ENCODE data around the gene NFAM1.

Gene NFAM1

DNA sequence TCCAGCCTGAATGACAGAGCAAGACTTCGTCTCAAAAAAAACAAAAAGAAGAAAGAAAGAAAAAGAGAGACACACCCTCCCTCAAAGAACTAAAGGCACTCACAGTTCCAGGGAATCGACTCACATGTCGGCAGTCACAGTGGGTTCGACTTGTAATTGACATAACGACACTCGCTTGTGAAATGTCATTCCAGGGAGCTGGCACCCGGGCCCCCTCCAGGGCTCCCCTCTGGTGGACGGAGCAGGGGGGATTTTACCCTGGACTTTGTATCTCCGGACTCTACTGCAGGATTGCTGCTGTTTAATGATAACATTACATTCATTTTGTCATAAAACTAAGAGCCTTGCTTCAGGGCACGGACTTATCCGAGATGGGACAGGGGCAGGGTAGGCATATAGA, 18.2 kb downstream of the NFAM1 start:
- Histone ChIP-seq H3K9ac (ENCODE audit: insufficient read length) (no peak overlapping the region), H3K9me3 (ENCODE audit: low read depth, low read length) (no peaks in the 10 kb centered on the region), H3K27ac (no peak overlapping the region), H3K36me3 (ENCODE audit: insufficient read depth, low read length) (no peaks in the 10 kb centered on the region), H3K4me3 (no peak overlapping the region)
- TF ChIP-seq FOXP2 (optimal IDR thresholded peaks at IDR 0.05; ENCODE audit: control extremely low read depth, extremely low read length, insufficient read depth) (no peak), EZH2 (IDR thresholded peaks at IDR 0.05) (no peak), POLR2AphosphoS5 (IDR thresholded peaks at IDR 0.05; ENCODE audit: borderline replicate concordance, low read depth, low read length) (no peak)
- no peak for DNase-seq (ENCODE audit: low read depth, low spot score)

DNA sequence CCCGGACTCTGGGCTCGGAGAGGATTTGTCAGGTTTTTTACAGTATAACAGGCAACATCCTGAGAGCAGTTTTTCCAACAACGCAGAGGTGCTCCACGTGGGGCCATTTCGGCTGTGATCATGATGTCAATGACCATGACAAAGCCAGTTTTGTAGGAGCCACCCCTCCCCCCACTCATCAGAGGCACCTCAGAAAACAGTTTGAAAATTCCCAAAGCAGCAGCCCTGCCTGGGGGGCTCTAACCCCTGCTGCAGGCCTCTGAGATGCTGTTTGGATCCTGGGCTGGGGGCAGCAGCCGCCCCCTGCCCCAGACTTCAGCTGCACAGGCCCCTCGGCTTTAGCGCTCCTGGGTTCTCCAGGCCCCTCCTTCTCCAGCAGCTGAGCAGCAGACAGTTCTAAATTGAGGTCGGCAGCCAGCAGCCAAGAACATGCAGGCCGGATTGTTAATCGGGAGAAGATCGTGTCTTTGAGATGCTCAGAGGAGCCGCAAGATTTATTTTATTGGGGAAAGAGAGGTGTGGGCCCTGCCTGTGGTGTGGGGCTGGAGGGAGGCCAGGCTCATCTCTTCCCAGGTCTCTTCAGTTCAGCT, 19.4 kb downstream of the NFAM1 start:
- H3K36me3 ChIP-seq (ENCODE audit: insufficient read depth, low read length) = no peaks in the 10 kb centered on the region
- no peaks in the 10 kb centered on the region for H3K9me3 ChIP-seq (ENCODE audit: low read depth, low read length)
- no peak for DNase-seq (ENCODE audit: low read depth, low spot score)
- TF ChIP-seq POLR2AphosphoS5 (IDR thresholded peaks at IDR 0.05; ENCODE audit: borderline replicate concordance, low read depth, low read length) = no peak
- no peak for TF ChIP-seq FOXP2 (optimal IDR thresholded peaks at IDR 0.05; ENCODE audit: control extremely low read depth, extremely low read length, insufficient read depth)
- no peak for TF ChIP-seq EZH2 (IDR thresholded peaks at IDR 0.05)
- no peak overlapping the region for H3K27ac ChIP-seq
- no peak overlapping the region for H3K9ac ChIP-seq (ENCODE audit: insufficient read length)
- H3K4me3 ChIP-seq = no peak overlapping the region

DNA sequence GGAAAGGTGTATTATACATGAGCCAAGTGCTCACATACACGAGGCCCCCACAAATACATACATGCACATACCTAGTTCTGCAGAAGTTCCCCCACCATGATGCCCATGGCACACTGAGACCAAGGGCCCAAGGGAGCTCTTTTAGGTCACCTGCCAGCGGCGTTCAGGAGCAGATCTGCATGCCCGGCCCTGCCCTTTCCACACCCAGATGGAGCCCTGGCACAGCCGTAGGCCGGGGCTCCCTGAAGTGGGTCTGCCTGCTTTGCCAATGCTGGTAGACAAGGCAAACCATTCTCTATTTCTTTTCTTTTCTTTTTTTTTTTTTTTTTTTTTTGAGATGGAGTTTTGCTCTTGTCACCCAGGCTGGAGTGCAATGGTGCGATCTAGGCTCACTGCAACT, 21.5 kb downstream of the NFAM1 start:
- no peak for DNase-seq (ENCODE audit: low read depth, low spot score)
- Histone ChIP-seq H3K9ac (ENCODE audit: insufficient read length) (no peak overlapping the region), H3K9me3 (ENCODE audit: low read depth, low read length) (no peaks in the 10 kb centered on the region), H3K4me3 (no peak overlapping the region), H3K27ac (no peak overlapping the region), H3K36me3 (ENCODE audit: insufficient read depth, low read length) (no peaks in the 10 kb centered on the region)
- no peak for TF ChIP-seq FOXP2 (optimal IDR thresholded peaks at IDR 0.05; ENCODE audit: control extremely low read depth, extremely low read length, insufficient read depth)
- no peak for TF ChIP-seq EZH2 (IDR thresholded peaks at IDR 0.05)
- no peak for TF ChIP-seq POLR2AphosphoS5 (IDR thresholded peaks at IDR 0.05; ENCODE audit: borderline replicate concordance, low read depth, low read length)

DNA sequence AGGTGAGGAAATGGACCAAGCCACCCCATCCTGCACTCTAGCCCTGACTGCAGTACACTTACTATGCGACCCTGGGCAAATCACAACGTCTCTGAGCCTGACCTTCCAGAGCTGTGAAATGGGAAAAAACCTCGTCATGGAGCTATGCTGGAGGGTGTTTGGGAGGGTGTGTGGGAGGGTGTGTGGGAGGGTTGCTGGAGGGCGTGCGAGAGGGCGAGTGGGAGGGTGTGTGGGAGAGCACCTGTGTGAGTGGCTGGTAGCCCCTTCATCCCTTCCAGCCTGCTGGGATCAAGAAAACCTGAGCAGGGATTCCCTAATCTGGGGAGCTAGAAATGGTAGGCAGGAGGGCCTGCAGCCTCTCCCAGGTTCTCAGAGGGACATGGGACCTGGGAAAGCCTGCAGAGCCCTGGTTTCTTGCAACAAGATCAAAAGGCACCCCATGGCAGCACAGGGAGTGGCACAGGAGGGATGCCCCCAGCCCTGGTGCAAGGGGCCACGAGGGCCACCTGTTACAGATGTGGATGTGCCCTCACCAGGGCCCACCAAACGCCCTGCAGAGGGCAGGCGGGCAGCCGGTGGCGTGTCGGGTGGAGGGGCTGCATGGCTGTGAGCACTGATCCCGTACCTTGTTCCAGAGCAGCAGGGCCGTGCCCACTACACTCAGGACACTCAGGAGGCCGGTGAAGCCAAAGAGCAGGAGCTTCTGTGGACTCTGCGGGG, 23.2 kb downstream of the NFAM1 start:
- TF ChIP-seq FOXP2 (optimal IDR thresholded peaks at IDR 0.05; ENCODE audit: control extremely low read depth, extremely low read length, insufficient read depth) (no peak), EZH2 (IDR thresholded peaks at IDR 0.05) (no peak), POLR2AphosphoS5 (IDR thresholded peaks at IDR 0.05; ENCODE audit: borderline replicate concordance, low read depth, low read length) (no peak)

DNA sequence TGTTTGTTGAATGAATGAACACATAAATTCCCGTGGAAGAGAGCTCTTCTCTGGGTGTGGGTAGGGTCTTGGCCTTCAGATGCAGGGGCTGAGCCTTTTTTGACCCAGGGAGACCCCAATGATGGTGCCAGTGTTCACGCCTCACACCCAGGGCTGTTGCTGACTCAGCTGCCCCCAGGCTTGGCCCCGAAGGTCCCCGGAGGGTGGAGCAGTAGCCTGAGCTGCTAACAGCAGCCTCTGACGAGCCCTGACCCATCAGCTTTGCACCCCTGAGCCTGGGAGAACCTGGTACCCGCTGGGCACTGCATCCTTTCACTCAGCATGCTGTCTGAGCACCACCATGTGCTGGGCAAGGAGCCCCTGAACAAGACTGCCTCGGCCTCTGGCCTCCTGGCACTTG, 23.9 kb downstream of the NFAM1 start:
- H3K9ac ChIP-seq (ENCODE audit: insufficient read length) = no peak overlapping the region
- H3K27ac ChIP-seq = no peak overlapping the region
- no peak for TF ChIP-seq EZH2 (IDR thresholded peaks at IDR 0.05)
- no peak for TF ChIP-seq POLR2AphosphoS5 (IDR thresholded peaks at IDR 0.05; ENCODE audit: borderline replicate concordance, low read depth, low read length)
- TF ChIP-seq FOXP2 (optimal IDR thresholded peaks at IDR 0.05; ENCODE audit: control extremely low read depth, extremely low read length, insufficient read depth) = no peak
- H3K36me3 ChIP-seq (ENCODE audit: insufficient read depth, low read length) = no peaks in the 10 kb centered on the region
- no peaks in the 10 kb centered on the region for H3K9me3 ChIP-seq (ENCODE audit: low read depth, low read length)
- no peak for DNase-seq (ENCODE audit: low read depth, low spot score)
- no peak overlapping the region for H3K4me3 ChIP-seq

More for the DNA sequence above, 23.2 kb downstream of the NFAM1 start:
- Histone ChIP-seq H3K4me3 (no peak overlapping the region), H3K27ac (no peak overlapping the region), H3K9ac (ENCODE audit: insufficient read length) (no peak overlapping the region), H3K36me3 (ENCODE audit: insufficient read depth, low read length) (no peaks in the 10 kb centered on the region), H3K9me3 (ENCODE audit: low read depth, low read length) (no peaks in the 10 kb centered on the region)
- no peak for DNase-seq (ENCODE audit: low read depth, low spot score)

DNA sequence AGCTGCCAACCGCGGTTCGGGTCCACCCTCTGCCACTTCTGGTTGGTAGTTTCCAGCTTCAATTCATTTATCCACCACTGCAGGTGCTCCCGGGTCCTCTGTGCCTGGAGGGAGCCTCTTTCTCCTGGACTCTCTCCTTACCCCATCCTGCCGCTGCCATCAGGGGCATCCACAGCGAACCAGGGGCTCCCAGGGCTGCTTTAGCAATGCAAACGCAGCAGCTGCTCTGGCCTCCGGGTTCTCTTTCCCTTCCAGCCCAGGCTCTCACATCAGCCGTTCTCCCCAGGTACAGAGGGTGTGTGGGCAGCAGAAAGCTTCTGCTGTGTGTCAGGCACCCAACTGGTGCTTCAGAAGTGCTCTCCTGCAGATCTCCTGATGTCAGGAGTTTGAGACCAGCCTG, 27.9 kb downstream of the NFAM1 start:
- Histone ChIP-seq H3K4me3 (no peak overlapping the region), H3K36me3 (ENCODE audit: insufficient read depth, low read length) (no peaks in the 10 kb centered on the region), H3K9ac (ENCODE audit: insufficient read length) (no peak overlapping the region), H3K27ac (no peak overlapping the region), H3K9me3 (ENCODE audit: low read depth, low read length) (no peaks in the 10 kb centered on the region)
- TF ChIP-seq EZH2 (IDR thresholded peaks at IDR 0.05) = no peak
- TF ChIP-seq POLR2AphosphoS5 (IDR thresholded peaks at IDR 0.05; ENCODE audit: borderline replicate concordance, low read depth, low read length) = no peak
- no peak for DNase-seq (ENCODE audit: low read depth, low spot score)

DNA sequence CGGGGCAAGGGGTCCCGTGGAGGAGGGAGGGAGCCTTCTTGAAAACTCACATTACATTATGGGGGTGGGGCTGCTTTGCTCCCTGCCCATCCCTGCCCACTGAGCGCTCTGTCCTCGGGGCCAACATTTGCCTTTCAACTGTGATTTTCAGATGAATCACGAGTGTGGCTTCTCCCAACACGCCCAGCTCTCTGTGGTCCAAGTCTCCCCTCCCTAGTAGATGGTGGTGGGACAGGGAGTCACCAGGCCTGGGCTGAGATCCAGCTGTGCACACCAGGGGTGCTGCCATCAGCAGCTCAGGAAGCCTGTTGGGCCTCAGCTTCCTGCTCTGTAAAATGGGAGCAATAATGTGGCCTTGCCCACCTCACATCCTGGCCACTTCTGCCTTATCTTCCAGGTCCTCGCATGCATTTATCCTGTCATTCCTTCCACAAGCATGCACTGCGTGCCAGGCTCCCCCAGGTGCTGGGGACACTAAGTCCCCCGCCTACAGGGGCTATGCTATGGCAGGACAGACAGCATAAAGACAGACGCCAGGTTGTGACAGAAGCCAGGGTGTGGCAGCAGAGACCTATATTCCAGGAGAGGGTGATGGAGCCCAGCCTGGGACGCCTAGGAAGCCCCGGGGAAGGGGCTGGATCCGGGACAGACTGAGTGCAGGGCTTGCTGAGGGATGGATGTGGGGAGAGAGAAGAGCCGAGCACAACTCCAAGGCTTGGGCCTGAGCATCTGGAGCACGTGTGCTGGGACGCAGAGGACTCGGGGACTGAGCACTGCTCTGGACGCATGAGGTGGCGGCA, 30.5 kb downstream of the NFAM1 start:
- no peaks in the 10 kb centered on the region for H3K9me3 ChIP-seq (ENCODE audit: low read depth, low read length)
- TF ChIP-seq FOXP2 (optimal IDR thresholded peaks at IDR 0.05; ENCODE audit: control extremely low read depth, extremely low read length, insufficient read depth) = no peak
- H3K27ac ChIP-seq = no peak overlapping the region
- no peak for DNase-seq (ENCODE audit: low read depth, low spot score)
- no peak overlapping the region for H3K9ac ChIP-seq (ENCODE audit: insufficient read length)
- H3K36me3 ChIP-seq (ENCODE audit: insufficient read depth, low read length) = no peaks in the 10 kb centered on the region
- H3K4me3 ChIP-seq = no peak overlapping the region

DNA sequence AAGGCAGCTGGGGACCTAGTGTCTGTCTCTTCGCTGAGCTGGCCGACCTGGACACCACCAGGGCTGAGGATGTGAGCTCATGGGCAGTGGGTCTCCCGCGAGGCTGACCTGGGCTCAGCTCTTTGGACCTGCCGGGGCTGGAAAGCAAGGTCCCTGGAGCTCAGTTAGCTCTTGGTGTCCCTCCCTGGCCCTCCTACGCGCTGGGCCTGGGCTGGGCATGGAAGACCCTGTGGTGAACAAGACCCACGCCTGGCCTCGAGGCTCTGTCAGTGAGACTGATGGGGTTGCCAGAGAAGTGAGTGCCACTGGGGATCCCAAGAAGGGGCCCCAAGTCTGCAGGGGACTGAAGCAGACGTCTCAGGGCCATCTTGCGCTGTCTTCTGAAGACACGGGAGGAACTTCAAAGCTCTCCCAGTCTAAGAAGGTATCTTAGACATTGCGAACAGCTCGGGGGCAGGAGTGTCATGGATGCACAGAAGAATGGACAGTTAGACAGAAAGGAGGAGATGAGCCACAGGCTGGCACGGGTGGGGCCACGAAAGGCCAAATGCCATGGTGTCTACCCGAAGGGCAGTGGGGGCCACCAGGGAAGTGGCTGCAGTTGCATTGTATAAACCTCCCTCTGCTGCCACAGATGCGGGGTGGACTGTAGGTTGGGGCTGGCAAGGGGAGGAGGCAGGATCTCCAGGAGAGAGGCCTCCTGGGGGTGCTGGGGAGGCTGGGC, 31.2 kb downstream of the NFAM1 start:
- DNase-seq (ENCODE audit: low read depth, low spot score) = no peak
- Histone ChIP-seq H3K27ac (no peak overlapping the region), H3K4me3 (no peak overlapping the region), H3K9me3 (ENCODE audit: low read depth, low read length) (no peaks in the 10 kb centered on the region), H3K36me3 (ENCODE audit: insufficient read depth, low read length) (no peaks in the 10 kb centered on the region), H3K9ac (ENCODE audit: insufficient read length) (no peak overlapping the region)
- TF ChIP-seq POLR2AphosphoS5 (IDR thresholded peaks at IDR 0.05; ENCODE audit: borderline replicate concordance, low read depth, low read length) (no peak), FOXP2 (optimal IDR thresholded peaks at IDR 0.05; ENCODE audit: control extremely low read depth, extremely low read length, insufficient read depth) (no peak), EZH2 (IDR thresholded peaks at IDR 0.05) (no peak)
